ENCODE data around the gene FAM180B. TPM values are rescaled to one million over a fixed set of nuclear protein-coding genes. Genes with fewer than 3 reads are reported as not detected.
A peak's percentile ranks its signal among the peaks of the same experiment; 100 is the strongest.

FAM180B gene
- total and polyA plus RNA-seq, 2 of the 8 experiments (the other 6 are each of a cell fraction or from before 2014, with no cell fraction given) = 0.09 TPM; not detected in 1

- TF ChIP-seq RAD21 (IDR thresholded peaks at IDR 0.05 in 1 of 2, conservative IDR thresholded peaks at IDR 0.05 in 1 of 2; ENCODE audit: low read depth in 2 of 2, low read length in 2 of 2) (no peak), CBX5 (IDR thresholded peaks at IDR 0.05; ENCODE audit: low read depth, low read length) (no peak), BACH1 (IDR thresholded peaks at IDR 0.05; ENCODE audit: low read length) (0 out of 2 replicates have a peak, but pooled peaks have one; percentile 12), RBBP5 (IDR thresholded peaks at IDR 0.05; ENCODE audit: borderline replicate concordance, low read depth, low read length) (0 out of 2 replicates have a peak, but pooled peaks have one; percentile 76), RNF2 (IDR thresholded peaks at IDR 0.05; ENCODE audit: borderline replicate concordance, low read depth, low read length, missing control alignments, poor library complexity, severe bottlenecking) (no peak), HDAC2 (IDR thresholded peaks at IDR 0.05; ENCODE audit: borderline replicate concordance in 1 of 2, low read depth in 2 of 2, low read length in 2 of 2) (no peak; a peak in 1 of 4 replicates), NRF1 (IDR thresholded peaks at IDR 0.05; ENCODE audit: low read depth, low read length) (no peak), HDAC6 (IDR thresholded peaks at IDR 0.05; ENCODE audit: low read depth, low read length) (no peak), ATF3 (IDR thresholded peaks at IDR 0.05; ENCODE audit: insufficient read depth, low read depth, low read length) (no peak), RXRA (IDR thresholded peaks at IDR 0.05; ENCODE audit: insufficient read depth, low read depth, low read length) (no peak), CEBPB (IDR thresholded peaks at IDR 0.05; ENCODE audit: low read depth, low read length) (no peak), CHD2 (IDR thresholded peaks at IDR 0.05; ENCODE audit: low read length) (peak; percentile 85), NANOG (IDR thresholded peaks at IDR 0.05; ENCODE audit: insufficient read depth, low read depth, low read length, poor library complexity, severe bottlenecking) (no peak), TEAD4 (IDR thresholded peaks at IDR 0.05; ENCODE audit: low read depth, low read length) (no peak), ATF2 (IDR thresholded peaks at IDR 0.05; ENCODE audit: low read length) (no peak), TAF7 (optimal IDR thresholded peaks at IDR 0.05; ENCODE audit: borderline replicate concordance, low read depth, low read length) (peak; percentile 44)
Measured at GRCh38 chr11:47565340-47566148, 20.9 kb upstream of the FAM180B start, which contains the start of gene PTPMT1 (continued).
